HepG2 (cell line): ENCODE data around the gene RNF5. TPM values are rescaled to one million over a fixed set of nuclear protein-coding genes. Genes with fewer than 3 reads are reported as not detected.
A peak's percentile ranks its signal among the peaks of the same experiment; 100 is the strongest.

Source experiments
- ATAC-seq: fragments of 200-7000 bp; cut with Tn5 transposase; 3 replicates; pipeline ENCODE4 v1.9.1; 2020; ENCODE audit warnings: mild to moderate bottlenecking, moderate library complexity
- BruUV-seq: library from RNA; stranded (reverse); fragments of 400-500 nt; replicated peaks from 2 replicates; lab custom pipeline; 2021; lab: Mats Ljungman, UMichigan
- CTCF ChIA-PET: fragments of 300-600 bp; formaldehyde crosslinking; extraction: SDS; loops from one replicate; lab custom pipeline; 2021; ENCODE audit warnings: low total read pairs, inconsistent platforms, low intra/inter-chr PET ratio; lab: Yijun Ruan, JAX
- POLR2A ChIA-PET: fragments of 350-600 bp; sonication (Branson Sonifier 250); formaldehyde crosslinking; loops from one replicate; lab custom pipeline; 2020; ENCODE audit warnings: antibody characterized with exemption, inconsistent platforms; lab: Yijun Ruan, JAX
- DNase-seq: peaks from one replicate; pipeline ENCODE4 v3.0.0-alpha.2; 2015; ENCODE audit warnings: low spot score
- FAIRE-seq: peaks from 3 replicates; lab custom pipeline; 2011; peaks lifted over from hg19 to GRCh38; lab: Jason Lieb, UNC
- H2AFZ ChIP-seq: one replicate; pipeline ENCODE4 v1.6.1; 2011; ENCODE audit warnings: low read length, inconsistent platforms
- H3K27ac ChIP-seq: fragments of 300-600 bp; 3 replicates; pipeline ENCODE4 v1.8.0; 2011; ENCODE audit warnings: mixed run types, mild to moderate bottlenecking, mixed read lengths, low read length, inconsistent platforms; ENCODE audit not compliant: insufficient read depth; ENCODE audit errors: extremely low read length
- H3K27me3 ChIP-seq, 2 experiments: fragments of 200-600 bp in 1 of 2; 2 replicates in 1 of 2; 3 replicates in 1 of 2; pipeline versions ENCODE4 v1.6.0 to v1.8.0; 2011; ENCODE audit warnings: low read length in 2 of 2, mild to moderate bottlenecking in 2 of 2, moderate library complexity in 2 of 2, inconsistent platforms in 1 of 2; ENCODE audit not compliant: insufficient read depth in 2 of 2, control insufficient read depth in 1 of 2
- H3K36me3 ChIP-seq, 2 experiments: fragments of 200-600 bp in 1 of 2; replicated peaks in 1 of 2; 2 replicates in 1 of 2; 3 replicates in 1 of 2; pipeline versions ENCODE4 v1.5.1 to v1.8.0; 2011; ENCODE audit warnings: low read length in 2 of 2, inconsistent platforms in 1 of 2; ENCODE audit not compliant: insufficient read depth in 2 of 2, control insufficient read depth in 1 of 2
- H3K4me1 ChIP-seq: 2 replicates; pipeline ENCODE4 v1.5.1; 2012; ENCODE audit warnings: low read length, inconsistent platforms; ENCODE audit not compliant: insufficient read depth
- H3K4me2 ChIP-seq: 2 replicates; pipeline ENCODE4 v1.6.0; 2011; ENCODE audit warnings: low read depth, low read length, inconsistent platforms
- H3K4me3 ChIP-seq, 3 experiments: fragments of 200-600 bp in 1 of 3; sonication (generic), shearing (Covaris generic) in 1 of 3; replicated peaks in 1 of 3; 2 replicates each; pipeline ENCODE4 v1.5.1; 2011 to 2016; ENCODE audit warnings: low read length in 3 of 3, inconsistent platforms in 2 of 3, low read depth in 2 of 3, mild to moderate bottlenecking in 2 of 3, control low read depth in 1 of 3, mixed read lengths in 1 of 3; ENCODE audit not compliant: insufficient read depth in 1 of 3
- H3K79me2 ChIP-seq: one replicate; pipeline ENCODE4 v1.6.1; 2011; ENCODE audit warnings: low read length, inconsistent platforms; ENCODE audit not compliant: insufficient read depth
- H3K9ac ChIP-seq: 2 replicates; pipeline ENCODE4 v1.6.0; 2011; ENCODE audit warnings: mild to moderate bottlenecking, low read depth, low read length, inconsistent platforms; ENCODE audit not compliant: insufficient read depth
- H3K9me3 ChIP-seq: 2 replicates; pipeline ENCODE4 v1.5.1; 2012; ENCODE audit warnings: mild to moderate bottlenecking, low read length
- H4K20me1 ChIP-seq: 2 replicates; pipeline ENCODE4 v1.6.0; 2011; ENCODE audit warnings: inconsistent platforms, mild to moderate bottlenecking, low read length, moderate library complexity; ENCODE audit not compliant: insufficient read depth
- AGO2 ChIP-seq: fragments of 200-400 bp; formaldehyde crosslinking; optimal IDR thresholded peaks from 2 replicates; pipeline ENCODE3; 2017; ENCODE audit warnings: mild to moderate bottlenecking, low read depth, low read length, moderate library complexity
- BATF2 ChIP-seq: sonication (generic); formaldehyde crosslinking; IDR thresholded peaks from 2 replicates; pipeline ENCODE4 v1.8.0; 2022; ENCODE audit warnings: mild to moderate bottlenecking, missing genetic modification reagents, moderate library complexity
- CEBPG ChIP-seq: IDR thresholded peaks from 2 replicates; pipeline ENCODE4 v1.6.1; 2016
- EED ChIP-seq: sonication (generic); formaldehyde crosslinking; IDR thresholded peaks from 2 replicates; pipeline ENCODE4 v1.5.0; 2020; ENCODE audit warnings: mild to moderate bottlenecking, missing genetic modification reagents
- GABPB1 ChIP-seq: IDR thresholded peaks from 2 replicates; pipeline ENCODE4 v1.6.1; 2016; ENCODE audit warnings: mild to moderate bottlenecking, missing genetic modification reagents, moderate library complexity, missing compliant biosample characterization
- HMGXB3 ChIP-seq: sonication (generic); formaldehyde crosslinking; IDR thresholded peaks from 2 replicates; pipeline ENCODE4 v1.4.0; 2020; ENCODE audit warnings: missing genetic modification reagents, borderline replicate concordance
- NR0B2 ChIP-seq: sonication (generic); formaldehyde crosslinking; IDR thresholded peaks from 2 replicates; pipeline ENCODE4 v1.4.0; 2020; ENCODE audit warnings: mild to moderate bottlenecking, missing genetic modification reagents
- RBFOX2 ChIP-seq: fragments of 200-400 bp; formaldehyde crosslinking; IDR thresholded peaks from 2 replicates; pipeline ENCODE4 v1.6.1; 2017; ENCODE audit warnings: low read depth, mild to moderate bottlenecking, low read length
- RXRB ChIP-seq: IDR thresholded peaks from 2 replicates; pipeline ENCODE4 v1.6.1; 2016; ENCODE audit warnings: borderline replicate concordance, missing genetic modification reagents, missing compliant biosample characterization
- ZNF121 ChIP-seq: sonication (generic); formaldehyde crosslinking; IDR thresholded peaks from 2 replicates; pipeline ENCODE4 v1.5.0; 2020; ENCODE audit warnings: mild to moderate bottlenecking, missing genetic modification reagents
- ZNF124 ChIP-seq: sonication (generic); formaldehyde crosslinking; IDR thresholded peaks from 2 replicates; pipeline ENCODE4 v1.4.0; 2020; ENCODE audit warnings: missing genetic modification reagents
- ZNF362 ChIP-seq: sonication (generic); formaldehyde crosslinking; IDR thresholded peaks from 2 replicates; pipeline ENCODE4 v1.4.0; 2020; ENCODE audit warnings: missing genetic modification reagents, mild to moderate bottlenecking, borderline replicate concordance
- WGBS: methylation state at CpG from one replicate; pipeline ENCODE4 v1.1.6; 2017; ENCODE audit warnings: low lambda C conversion rate; 5-methylcytosine and 5-hydroxymethylcytosine counted together
- in situ Hi-C: cut with HindIII; loops from 2 replicates; pipeline ENCODE4 v1.10.0; 2017; ENCODE audit warnings: low pct_unique_long_range_greater_than_20kb; ENCODE audit not compliant: extremely low pct_ligation_motif_present
- intact Hi-C: fragments of 100-400 bp; cut with micrococcal nuclease; formaldehyde crosslinking; loops from one replicate; pipeline ENCODE4 v1.10.0; 2022; ENCODE audit not compliant: unreplicated experiment
- polyA plus RNA-seq, 8 experiments: library from polyadenylated mRNA; depleted of rRNA in 3 of 8; stranded (reverse) in 7 of 8; unstranded in 1 of 8; fragments of >200 nt; fragmentation: Illumina TruSeq in 4 of 8; extraction: Trizol in 4 of 8; gene quantifications; 2 replicates each; pipeline versions ENCODE4 v1.2.1 to v1.2.3, GENCODE V29; 2011 to 2016; ENCODE audit warnings: low read depth in 4 of 8, missing spikeins in 1 of 8, mixed read lengths in 1 of 8; ENCODE audit not compliant: insufficient read depth in 1 of 8
- total RNA-seq, 5 experiments: library from RNA; depleted of rRNA; stranded (reverse); fragments of >200 nt; fragmentation: Illumina TruSeq; extraction: Trizol; gene quantifications; 2 replicates each; pipeline ENCODE4 v1.2.3, GENCODE V29; 2016; ENCODE audit warnings: low read depth in 1 of 5

RNF5 gene
- total and polyA plus RNA-seq, 2 of the 13 experiments (the other 11 are each of a cell fraction or from before 2014, with no cell fraction given): 98.0 to 131 TPM

GRCh38 chr6:32171234-32171633 lies 7.0 kb upstream of the RNF5 start:
- ChIA-PET POLR2A (no interaction called here), CTCF (no interaction called here)
- Histone ChIP-seq H3K9ac (no peak overlapping the region), H3K9me3 (no peaks in the 10 kb centered on the region), H2AFZ (no peak overlapping the region), H3K79me2 (peaks cover 36% of the 10 kb centered on the region), H3K4me2 (no peak overlapping the region), H3K27ac (no peak overlapping the region), H3K36me3 (peaks cover 17 to 46% of the 10 kb centered on the region in 2 experiments), H3K4me1 (peaks cover 32% of the 10 kb centered on the region), H3K27me3 (no peaks in the 10 kb centered on the region; a peak in 1 of 5 replicates), H4K20me1 (no peaks in the 10 kb centered on the region), H3K4me3 (no peak overlapping the region)
- in situ Hi-C loops (no loop called here), intact Hi-C loops (no loop called here)
- 98% methylated on average over 6 of the region's 6 CpGs for WGBS
- DNase-seq: no peak
- no peak for TF ChIP-seq RXRB (CRISPR knock-in tag)
- no peak for TF ChIP-seq CEBPG (CRISPR knock-in tag)
- TF ChIP-seq RBFOX2: 0 out of 2 replicates have a peak, but pooled peaks have one; percentile 26
- no peak for TF ChIP-seq BATF2
- no peak for TF ChIP-seq GABPB1 (CRISPR knock-in tag)
- 0 out of 2 replicates have a peak, but pooled peaks have one; percentile 27 for TF ChIP-seq NR0B2 (CRISPR knock-in tag)
- TF ChIP-seq HMGXB3 (CRISPR knock-in tag): no peak
- TF ChIP-seq EED (CRISPR knock-in tag): no peak
- TF ChIP-seq ZNF124: no peak
- TF ChIP-seq ZNF121 (CRISPR knock-in tag): no peak
- no peak for TF ChIP-seq ZNF362 (CRISPR knock-in tag)
- peak; percentile 24 for TF ChIP-seq AGO2
- ATAC-seq: no peak
- BruUV-seq: no TSS peak
- FAIRE-seq: no peak
